ENCODE results near the gene GNG4.

GRCh38 chr1:235657747-235658526 is 8.4 kb upstream of the GNG4 start:
- no peak for TF ChIP-seq POLR2A (IDR thresholded peaks at IDR 0.05; ENCODE audit: low read depth, low read length)
- no peak for TF ChIP-seq CTCF (IDR thresholded peaks at IDR 0.05; ENCODE audit: extremely low read depth in 1 of 2, insufficient read depth in 1 of 2, low read depth in 1 of 2, low read length in 2 of 2)
- no peak for TF ChIP-seq MYC (IDR thresholded peaks at IDR 0.05; ENCODE audit: low read depth, low read length)
- TF ChIP-seq POLR2AphosphoS5 (IDR thresholded peaks at IDR 0.05; ENCODE audit: insufficient read depth, low read depth, low read length), result no peak

Data from endothelial cell of umbilical vein (primary cell).